ENCODE results near the gene CYP24A1. TPM values are rescaled to one million over a fixed set of nuclear protein-coding genes. Genes with fewer than 3 reads are reported as not detected.

The CYP24A1 gene
- polyA plus RNA-seq, 1 donor (not counting 4 experiments of a cell fraction or from before 2014, with no cell fraction given) = 18.2 TPM

- dilution Hi-C loops (cut with MboI; ENCODE audit: extremely low pct_ligation_motif_present, low sequenced_read_pairs) = no loop called here
- no peaks in the 10 kb centered on the region for H3K79me2 ChIP-seq (ENCODE audit: control insufficient read depth, insufficient read depth, low read length)
- peaks cover 13% of the 10 kb centered on the region for H3K4me1 ChIP-seq (ENCODE audit: control insufficient read depth, extremely low read depth, insufficient read depth, low read length)
- DNase-seq (ENCODE audit: low read depth, low spot score) (no peak), FAIRE-seq (no peak)
- H4K20me1 ChIP-seq (ENCODE audit: control insufficient read depth, extremely low read depth, insufficient read depth, low read length) = no peaks in the 10 kb centered on the region
- no peak for TF ChIP-seq EZH2 (IDR thresholded peaks at IDR 0.05; ENCODE audit: low read length)
- TF ChIP-seq CTCF (optimal IDR thresholded peaks at IDR 0.05 in 1 of 3, IDR thresholded peaks at IDR 0.05 in 1 of 3, conservative IDR thresholded peaks at IDR 0.05 in 1 of 3; ENCODE audit: extremely low read depth in 1 of 3, insufficient read depth in 2 of 3, low read length in 3 of 3) = no peak
- peaks cover 2% of the 10 kb centered on the region for H3K9me3 ChIP-seq (ENCODE audit: control insufficient read depth, low read depth, low read length)
- no peaks in the 10 kb centered on the region for H3K9me1 ChIP-seq (ENCODE audit: control insufficient read depth, extremely low read depth, insufficient read depth, low read length)
- no peak overlapping the region for H3K4me2 ChIP-seq (ENCODE audit: control insufficient read depth, extremely low read depth, insufficient read depth, low read depth, low read length)
- H3K27me3 ChIP-seq (ENCODE audit: control insufficient read depth, extremely low read depth, insufficient read depth, low read length) = no peaks in the 10 kb centered on the region
- H3K36me3 ChIP-seq (ENCODE audit: control insufficient read depth in 2 of 2, extremely low read depth in 1 of 2, insufficient read depth in 2 of 2, low read length in 2 of 2) = no peaks in the 10 kb centered on the region
- H2AFZ ChIP-seq (ENCODE audit: control insufficient read depth, low read length) = no peak overlapping the region
- no peak overlapping the region for H3K9ac ChIP-seq (ENCODE audit: control insufficient read depth, extremely low read depth, insufficient read depth, low read length)
- H3K4me3 ChIP-seq (ENCODE audit: control insufficient read depth in 2 of 3, extremely low read depth in 1 of 3, insufficient read depth in 2 of 3, low read depth in 1 of 3, low read length in 3 of 3) = no peak overlapping the region
- no peak overlapping the region for H3K27ac ChIP-seq (ENCODE audit: control insufficient read depth, insufficient read depth, low read length)
These were observed 58.5 kb downstream of the CYP24A1 start for GRCh38 chr20:54115172-54115854.

GRCh38 chr20:54114109-54114508 lies 59.7 kb downstream of the CYP24A1 start:
- Histone ChIP-seq H3K9me3 (ENCODE audit: control insufficient read depth, low read depth, low read length) (peaks cover 2% of the 10 kb centered on the region), H3K27me3 (ENCODE audit: control insufficient read depth, extremely low read depth, insufficient read depth, low read length) (no peaks in the 10 kb centered on the region), H3K9me1 (ENCODE audit: control insufficient read depth, extremely low read depth, insufficient read depth, low read length) (no peaks in the 10 kb centered on the region), H3K4me1 (ENCODE audit: control insufficient read depth, extremely low read depth, insufficient read depth, low read length) (peaks cover 21% of the 10 kb centered on the region), H3K9ac (ENCODE audit: control insufficient read depth, extremely low read depth, insufficient read depth, low read length) (no peak overlapping the region), H3K4me2 (ENCODE audit: control insufficient read depth, extremely low read depth, insufficient read depth, low read depth, low read length) (no peak overlapping the region), H3K27ac (ENCODE audit: control insufficient read depth, insufficient read depth, low read length) (no peak overlapping the region), H2AFZ (ENCODE audit: control insufficient read depth, low read length) (peak overlapping the region; percentile 40), H3K4me3 (ENCODE audit: control insufficient read depth in 2 of 3, extremely low read depth in 1 of 3, insufficient read depth in 2 of 3, low read depth in 1 of 3, low read length in 3 of 3) (no peak overlapping the region), H4K20me1 (ENCODE audit: control insufficient read depth, extremely low read depth, insufficient read depth, low read length) (no peaks in the 10 kb centered on the region), H3K79me2 (ENCODE audit: control insufficient read depth, insufficient read depth, low read length) (no peaks in the 10 kb centered on the region), H3K36me3 (ENCODE audit: control insufficient read depth in 2 of 2, extremely low read depth in 1 of 2, insufficient read depth in 2 of 2, low read length in 2 of 2) (no peaks in the 10 kb centered on the region)
- FAIRE-seq (no peak), DNase-seq (ENCODE audit: low read depth, low spot score) (no peak)
- no peak for TF ChIP-seq EZH2 (IDR thresholded peaks at IDR 0.05; ENCODE audit: low read length)
- TF ChIP-seq CTCF (optimal IDR thresholded peaks at IDR 0.05 in 1 of 3, IDR thresholded peaks at IDR 0.05 in 1 of 3, conservative IDR thresholded peaks at IDR 0.05 in 1 of 3; ENCODE audit: extremely low read depth in 1 of 3, insufficient read depth in 2 of 3, low read length in 3 of 3) = no peak
- dilution Hi-C loops (cut with MboI; ENCODE audit: extremely low pct_ligation_motif_present, low sequenced_read_pairs) = no loop called here
